IMR-90 (cell line): ENCODE results near the gene NXPH4. TPM values are rescaled to one million over a fixed set of nuclear protein-coding genes. Genes with fewer than 3 reads are reported as not detected.

Source experiments
- ATAC-seq: fragments of 200-7000 bp; cut with Tn5 transposase; 2 replicates; pipeline ENCODE4 v1.9.1; 2020; ENCODE audit warnings: low read depth, mild to moderate bottlenecking, moderate library complexity
- BruUV-seq: library from RNA; stranded (reverse); fragments of 400-500 nt; replicated peaks from 2 replicates; lab custom pipeline; 2021; lab: Mats Ljungman, UMichigan
- CTCF ChIA-PET: fragments of 300-600 bp; formaldehyde crosslinking; extraction: SDS; loops from one replicate; lab custom pipeline; 2021; ENCODE audit warnings: antibody characterized with exemption; lab: Yijun Ruan, JAX
- POLR2A ChIA-PET: fragments of 300-600 bp; sonication (Branson Sonifier 250); formaldehyde crosslinking; loops from one replicate; lab custom pipeline; 2022; ENCODE audit warnings: antibody characterized with exemption; ENCODE audit not compliant: unreplicated experiment; lab: Charles Lee
- DNase-seq: peaks from one replicate; pipeline ENCODE4 v3.0.0; 2013
- H2AFZ ChIP-seq: replicated peaks from 2 replicates; pipeline ENCODE3; 2013; ENCODE audit warnings: low read length, mild to moderate bottlenecking; ENCODE audit not compliant: poor library complexity
- H2AK5ac ChIP-seq: 2 replicates; pipeline ENCODE4 v1.6.1; 2013; ENCODE audit warnings: low read depth, low read length, inconsistent platforms
- H2AK9ac ChIP-seq: replicated peaks from 2 replicates; pipeline ENCODE3; 2013; ENCODE audit warnings: mild to moderate bottlenecking, low read depth, low read length, moderate library complexity; ENCODE audit not compliant: poor library complexity
- H2BK120ac ChIP-seq: 2 replicates; pipeline ENCODE4 v1.6.1; 2013; ENCODE audit warnings: low read depth, low read length, inconsistent platforms
- H2BK15ac ChIP-seq: 3 replicates; pipeline ENCODE4 v1.6.1; 2013; ENCODE audit warnings: low read depth, low read length, inconsistent platforms
- H2BK20ac ChIP-seq: 2 replicates; pipeline ENCODE4 v1.6.1; 2013; ENCODE audit warnings: low read depth, mild to moderate bottlenecking, inconsistent platforms, low read length, moderate library complexity
- H2BK5ac ChIP-seq: 2 replicates; pipeline ENCODE4 v1.6.1; 2013; ENCODE audit warnings: mild to moderate bottlenecking, low read depth, low read length, inconsistent platforms; ENCODE audit not compliant: poor library complexity, severe bottlenecking
- H3K14ac ChIP-seq: replicated peaks from 2 replicates; pipeline ENCODE4 v1.6.1; 2013; ENCODE audit warnings: low read depth, low read length, inconsistent platforms
- H3K18ac ChIP-seq: 2 replicates; pipeline ENCODE4 v1.6.1; 2013; ENCODE audit warnings: low read depth, low read length, control low read depth
- H3K23ac ChIP-seq: 2 replicates; pipeline ENCODE4 v1.6.1; 2013; ENCODE audit warnings: low read depth, low read length, inconsistent platforms
- H3K27ac ChIP-seq: 2 replicates; pipeline ENCODE4 v1.5.1; 2013; ENCODE audit warnings: mild to moderate bottlenecking, control low read depth, low read length; ENCODE audit not compliant: insufficient read depth
- H3K27me3 ChIP-seq: 2 replicates; pipeline ENCODE4 v1.6.1; 2013; ENCODE audit warnings: low read length; ENCODE audit not compliant: control insufficient read depth, insufficient read depth
- H3K36me3 ChIP-seq: 2 replicates; pipeline ENCODE4 v1.6.1; 2013; ENCODE audit warnings: low read length, mixed read lengths; ENCODE audit not compliant: control insufficient read depth, insufficient read depth
- H3K4ac ChIP-seq: 2 replicates; pipeline ENCODE4 v1.6.1; 2013; ENCODE audit warnings: low read depth, low read length, inconsistent platforms
- H3K4me1 ChIP-seq: 2 replicates; pipeline ENCODE4 v1.6.1; 2013; ENCODE audit warnings: low read length, mixed read lengths; ENCODE audit not compliant: control insufficient read depth, insufficient read depth
- H3K4me2 ChIP-seq: 2 replicates; pipeline ENCODE4 v1.6.1; 2013; ENCODE audit warnings: low read depth, mild to moderate bottlenecking, control low read depth, low read length, moderate library complexity
- H3K4me3 ChIP-seq: 2 replicates; pipeline ENCODE4 v1.5.1; 2013; ENCODE audit warnings: low read depth, mild to moderate bottlenecking, control low read depth, low read length, moderate library complexity; ENCODE audit not compliant: insufficient read depth
- H3K56ac ChIP-seq: 2 replicates; pipeline ENCODE4 v1.6.1; 2013; ENCODE audit warnings: low read length, inconsistent platforms; ENCODE audit not compliant: insufficient read depth; ENCODE audit errors: extremely low read depth
- H3K79me1 ChIP-seq, 2 experiments: 2 replicates each; pipeline ENCODE4 v1.6.1; 2013; ENCODE audit warnings: low read length in 2 of 2, inconsistent platforms in 1 of 2, low read depth in 1 of 2
- H3K9ac ChIP-seq: 2 replicates; pipeline ENCODE4 v1.6.1; 2013; ENCODE audit warnings: low read depth, low read length, control low read depth
- H3K9me1 ChIP-seq: 2 replicates; pipeline ENCODE4 v1.6.1; 2013; ENCODE audit warnings: low read length, inconsistent platforms; ENCODE audit not compliant: insufficient read depth
- H3K9me3 ChIP-seq: 2 replicates; pipeline ENCODE4 v1.6.1; 2013; ENCODE audit warnings: low read length; ENCODE audit not compliant: control insufficient read depth, insufficient read depth
- H4K20me1 ChIP-seq: 2 replicates; pipeline ENCODE4 v1.6.1; 2013; ENCODE audit warnings: low read length, inconsistent platforms; ENCODE audit not compliant: insufficient read depth
- H4K5ac ChIP-seq: 2 replicates; pipeline ENCODE4 v1.6.1; 2013; ENCODE audit warnings: mild to moderate bottlenecking, low read depth, low read length, control low read depth
- H4K8ac ChIP-seq, 2 experiments: 2 replicates each; pipeline ENCODE4 v1.6.1; 2013; ENCODE audit warnings: low read depth in 2 of 2, low read length in 2 of 2, control low read depth in 1 of 2, inconsistent platforms in 1 of 2
- H4K91ac ChIP-seq: 2 replicates; pipeline ENCODE4 v1.6.1; 2013; ENCODE audit warnings: low read depth, low read length, inconsistent platforms; ENCODE audit not compliant: insufficient read depth
- CHD1 ChIP-seq: IDR thresholded peaks from 2 replicates; pipeline ENCODE4 v1.6.1; 2012; ENCODE audit warnings: low read depth, low read length, improper control_type of control experiment
- FOS ChIP-seq: fragments of 150-350 bp; IDR thresholded peaks from 2 replicates; pipeline ENCODE4 v1.6.1; 2016; ENCODE audit warnings: low read depth, low read length
- MAZ ChIP-seq: IDR thresholded peaks from 2 replicates; pipeline ENCODE4 v1.6.1; 2012; ENCODE audit warnings: low read depth, mild to moderate bottlenecking, low read length, improper control_type of control experiment, moderate library complexity, borderline replicate concordance
- NFE2L2 ChIP-seq: fragments of 150-350 bp; IDR thresholded peaks from 2 replicates; pipeline ENCODE4 v1.6.1; 2016; ENCODE audit warnings: low read depth, mild to moderate bottlenecking, low read length
- POLR2A ChIP-seq: IDR thresholded peaks from 2 replicates; pipeline ENCODE4 v1.6.1; 2012; ENCODE audit warnings: mild to moderate bottlenecking, low read depth, low read length
- RCOR1 ChIP-seq: IDR thresholded peaks from 2 replicates; pipeline ENCODE4 v1.6.1; 2012; ENCODE audit warnings: mild to moderate bottlenecking, low read length, improper control_type of control experiment; ENCODE audit not compliant: insufficient replicate concordance
- RFX5 ChIP-seq: IDR thresholded peaks from 2 replicates; pipeline ENCODE4 v1.8.0; 2012; ENCODE audit warnings: low read depth, mild to moderate bottlenecking, low read length, moderate library complexity
- WGBS, 2 experiments: methylation state at CpG; one replicate each; pipeline versions ENCODE4 v1.1.5 to v1.1.7; 2013; ENCODE audit warnings: missing lambda C conversion rate in 2 of 2; ENCODE audit not compliant: insufficient read length in 1 of 2; ENCODE audit errors: extremely low coverage in 2 of 2; 5-methylcytosine and 5-hydroxymethylcytosine counted together
- dilution Hi-C: fragments of 300-500 bp; cut with HindIII; formaldehyde crosslinking; loops from one replicate; pipeline ENCODE4 v1.14.3; 2018; ENCODE audit warnings: low sequenced_read_pairs; ENCODE audit not compliant: unreplicated experiment
- in situ Hi-C: fragments of 300-500 bp; cut with MboI; formaldehyde crosslinking; loops from 3 replicates; pipeline ENCODE4 v1.14.3; 2019; ENCODE audit warnings: low sequenced_read_pairs, inconsistent platforms, mixed read lengths
- intact Hi-C: fragments of 100-400 bp; cut with micrococcal nuclease; formaldehyde crosslinking; loops from 2 replicates; pipeline ENCODE4 v1.10.0; 2022
- polyA plus RNA-seq, 3 experiments: library from polyadenylated mRNA; depleted of rRNA; stranded (reverse); fragments of >200 nt; gene quantifications; 2 replicates each; pipeline ENCODE4 v1.2.3, GENCODE V29; 2012; ENCODE audit warnings: low replicate concordance in 1 of 3
- total RNA-seq: library from RNA; depleted of rRNA; stranded (reverse); fragments of >200 nt; gene quantifications from 2 replicates; pipeline ENCODE4 v1.2.3, GENCODE V29; 2012

Gene NXPH4
- total and polyA plus RNA-seq, 2 of the 4 experiments (the other 2 are of a cell fraction), result 0.36 to 3.8 TPM

DNA sequence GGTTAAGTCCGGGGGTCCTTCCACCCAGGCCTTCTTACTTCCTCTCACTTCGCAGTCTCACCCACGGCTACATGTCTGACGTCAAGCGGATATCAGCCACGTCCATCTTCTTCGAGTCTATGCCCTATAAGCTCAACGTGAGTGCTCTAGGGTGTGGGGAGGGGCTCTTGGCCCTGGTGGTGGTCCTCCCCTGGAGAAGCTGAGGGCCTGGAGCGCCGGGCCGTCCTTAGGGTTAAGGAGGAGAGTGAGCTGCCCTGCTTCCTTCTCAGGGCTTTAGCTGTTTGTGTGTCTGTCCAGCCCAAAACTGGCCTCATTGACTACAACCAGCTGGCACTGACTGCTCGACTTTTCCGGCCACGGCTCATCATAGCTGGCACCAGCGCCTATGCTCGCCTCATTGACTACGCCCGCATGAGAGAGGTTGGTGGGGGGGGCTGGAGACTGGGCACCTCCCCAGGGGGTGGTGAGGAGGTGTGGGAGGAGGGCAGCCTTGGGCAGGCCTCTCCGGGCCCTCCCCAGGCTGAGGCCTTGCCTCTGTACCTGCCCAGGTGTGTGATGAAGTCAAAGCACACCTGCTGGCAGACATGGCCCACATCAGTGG, 15.7 kb downstream of the NXPH4 start:
- peaks cover 45% of the 10 kb centered on the region for H3K36me3 ChIP-seq
- H2BK15ac ChIP-seq, result no peak overlapping the region
- H2AFZ ChIP-seq, result no peak overlapping the region
- TF ChIP-seq POLR2A (no peak), MAZ (no peak), NFE2L2 (no peak), FOS (no peak), RFX5 (no peak), CHD1 (no peak), RCOR1 (no peak)
- H2AK5ac ChIP-seq, result peak overlapping the region; percentile 98; the same call in 1 of the 2 replicates
- H2BK20ac ChIP-seq, result no peak overlapping the region
- H3K27ac ChIP-seq, result no peak overlapping the region; the same call in 1 of the 2 replicates
- no peak overlapping the region for H3K4me2 ChIP-seq
- POLR2A ChIA-PET, result no interaction called here
- no TSS peak for BruUV-seq
- H3K14ac ChIP-seq, result no peak overlapping the region
- no CpG with 5 or more reads among the region's 19 CpGs for WGBS, 2 experiments
- no peak overlapping the region for H4K8ac ChIP-seq
- no peak overlapping the region for H3K56ac ChIP-seq
- no peaks in the 10 kb centered on the region for H3K27me3 ChIP-seq
- peaks cover 39% of the 10 kb centered on the region for H4K20me1 ChIP-seq
- H4K91ac ChIP-seq, result no peak overlapping the region
- CTCF ChIA-PET, result interaction anchor here (5.3 kb wide), 1 partner anchor 9 kb away, joined by 47 read pairs; no protein-coding TSS in a partner anchor
- H2BK5ac ChIP-seq, result no peak overlapping the region
- in situ Hi-C loops (no loop called here), dilution Hi-C loops (no loop called here), intact Hi-C loops (no loop called here)
- ATAC-seq (no peak), DNase-seq (no peak)
- H2BK120ac ChIP-seq, result no peak overlapping the region
- peaks cover 20% of the 10 kb centered on the region for H3K9me1 ChIP-seq
- no peak overlapping the region for H2AK9ac ChIP-seq
- H3K23ac ChIP-seq, result no peak overlapping the region
- H3K18ac ChIP-seq, result no peak overlapping the region
- peak overlapping the region; percentile 29; the same call in 1 of the 2 replicates for H3K4ac ChIP-seq
- peak overlapping the region; percentile 20 for H3K9ac ChIP-seq
- H3K9me3 ChIP-seq, result no peaks in the 10 kb centered on the region
- peaks cover 14% of the 10 kb centered on the region for H3K4me1 ChIP-seq
- no peak overlapping the region for H3K4me3 ChIP-seq
- no peak overlapping the region for H4K5ac ChIP-seq
- H3K79me1 ChIP-seq, result peaks cover 29 to 53% of the 10 kb centered on the region in 2 experiments
